Brain microvascular endothelial cell (primary cell): ENCODE results near the gene CRTAP.

Experiments
- DNase-seq: peaks from one replicate; pipeline ENCODE4 v3.0.0-alpha.2; 2020
- H3K27ac ChIP-seq: fragments of 250-450 bp; sonication (Bioruptor Pico); 2 replicates; pipeline ENCODE4 v1.5.1; 2020; ENCODE audit warnings: mild to moderate bottlenecking, moderate library complexity
- H3K27me3 ChIP-seq: fragments of 250-450 bp; sonication (Bioruptor Pico); replicated peaks from 2 replicates; pipeline ENCODE4 v1.5.1; 2020; ENCODE audit warnings: mild to moderate bottlenecking
- H3K36me3 ChIP-seq: fragments of 250-450 bp; sonication (Bioruptor Pico); replicated peaks from 2 replicates; pipeline ENCODE4 v1.5.1; 2020; ENCODE audit warnings: mild to moderate bottlenecking
- H3K4me3 ChIP-seq: 2 replicates; pipeline ENCODE4 v1.5.1; 2011; ENCODE audit warnings: low read depth, mild to moderate bottlenecking, control low read depth, low read length, moderate library complexity
- in situ Hi-C: cut with HindIII; loops from 2 replicates; pipeline ENCODE4 v1.10.0; 2017; ENCODE audit warnings: low sequenced_read_pairs, low pct_ligation_motif_present
- TF ChIP-seq, protein P1 (sequence below): IDR thresholded peaks from 2 replicates; pipeline ENCODE4 v1.5.1; 2011; ENCODE audit warnings: low read depth, mild to moderate bottlenecking, moderate library complexity, low read length, control low read depth, inconsistent platforms; ENCODE audit errors: missing control alignments

The CRTAP gene

DNA sequence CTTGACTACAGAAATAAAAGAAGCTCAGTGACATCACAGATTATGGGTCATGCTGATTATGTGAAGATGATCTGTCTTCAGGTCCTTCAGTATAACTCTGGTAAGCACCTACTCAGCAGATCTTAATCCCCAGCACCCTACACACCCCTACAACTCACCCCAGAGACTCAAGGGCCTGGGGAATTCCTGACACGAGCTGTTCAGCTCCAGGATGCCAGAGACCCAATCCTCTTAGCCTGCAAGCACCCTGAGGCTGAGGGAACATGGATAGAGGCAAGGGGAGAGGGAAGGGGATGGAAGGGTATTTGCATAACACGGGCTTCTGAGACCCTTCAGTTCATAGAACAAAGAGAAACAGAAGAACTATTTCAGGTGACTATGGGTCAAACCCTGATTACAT, 29.9 kb upstream of the CRTAP start:
- TF ChIP-seq, protein P1, sequence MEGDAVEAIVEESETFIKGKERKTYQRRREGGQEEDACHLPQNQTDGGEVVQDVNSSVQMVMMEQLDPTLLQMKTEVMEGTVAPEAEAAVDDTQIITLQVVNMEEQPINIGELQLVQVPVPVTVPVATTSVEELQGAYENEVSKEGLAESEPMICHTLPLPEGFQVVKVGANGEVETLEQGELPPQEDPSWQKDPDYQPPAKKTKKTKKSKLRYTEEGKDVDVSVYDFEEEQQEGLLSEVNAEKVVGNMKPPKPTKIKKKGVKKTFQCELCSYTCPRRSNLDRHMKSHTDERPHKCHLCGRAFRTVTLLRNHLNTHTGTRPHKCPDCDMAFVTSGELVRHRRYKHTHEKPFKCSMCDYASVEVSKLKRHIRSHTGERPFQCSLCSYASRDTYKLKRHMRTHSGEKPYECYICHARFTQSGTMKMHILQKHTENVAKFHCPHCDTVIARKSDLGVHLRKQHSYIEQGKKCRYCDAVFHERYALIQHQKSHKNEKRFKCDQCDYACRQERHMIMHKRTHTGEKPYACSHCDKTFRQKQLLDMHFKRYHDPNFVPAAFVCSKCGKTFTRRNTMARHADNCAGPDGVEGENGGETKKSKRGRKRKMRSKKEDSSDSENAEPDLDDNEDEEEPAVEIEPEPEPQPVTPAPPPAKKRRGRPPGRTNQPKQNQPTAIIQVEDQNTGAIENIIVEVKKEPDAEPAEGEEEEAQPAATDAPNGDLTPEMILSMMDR: no peak
- no peaks in the 10 kb centered on the region for H3K36me3 ChIP-seq
- no peak overlapping the region for H3K27ac ChIP-seq
- H3K27me3 ChIP-seq: no peaks in the 10 kb centered on the region
- in situ Hi-C loops: no loop called here
- DNase-seq: no peak
- no peak overlapping the region for H3K4me3 ChIP-seq

DNA sequence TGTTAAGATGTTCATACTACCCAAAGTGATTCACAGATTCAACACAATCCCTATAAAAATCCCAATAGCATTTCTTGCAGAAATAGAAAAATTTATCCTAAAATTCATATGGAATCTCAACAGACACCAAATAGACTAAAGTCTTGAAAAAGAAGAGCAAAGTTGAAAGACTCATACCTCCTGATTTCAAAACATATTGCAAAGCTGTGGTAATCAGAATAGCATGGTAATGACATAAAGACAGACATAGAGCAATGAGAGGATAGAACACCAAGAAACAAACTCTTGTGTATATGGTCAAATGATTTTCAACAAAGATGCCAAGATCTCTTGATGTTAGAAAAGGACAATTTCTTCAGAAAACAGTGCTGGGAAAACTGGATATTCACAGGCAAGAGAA, 25.1 kb upstream of the CRTAP start:
- in situ Hi-C loops: no loop called here

DNA sequence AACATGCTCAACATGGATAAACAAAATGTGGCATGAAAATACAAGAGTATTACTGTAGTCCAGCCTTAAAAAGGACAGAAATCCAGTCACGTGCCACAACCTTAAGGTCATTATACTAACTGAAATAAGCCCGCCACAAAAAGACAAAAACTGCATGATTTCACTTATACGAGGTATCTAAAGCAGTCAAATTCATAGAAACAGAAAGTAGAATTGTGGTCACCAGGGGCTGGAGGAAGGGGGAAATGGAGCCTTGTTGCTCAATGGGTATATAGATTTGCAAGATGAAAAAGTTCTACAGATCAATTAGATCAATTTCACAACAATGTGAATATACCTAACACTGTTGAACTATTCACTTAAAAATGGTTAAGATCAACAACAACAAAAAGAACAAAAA, 24.3 kb upstream of the CRTAP start:
- Histone ChIP-seq H3K27me3 (no peaks in the 10 kb centered on the region), H3K36me3 (peaks cover 20% of the 10 kb centered on the region), H3K4me3 (no peak overlapping the region), H3K27ac (no peak overlapping the region)
- TF ChIP-seq, protein P1: no peak
- in situ Hi-C loops: no loop called here
- no peak for DNase-seq

More for the DNA sequence above, 25.1 kb upstream of the CRTAP start:
- no peaks in the 10 kb centered on the region for H3K27me3 ChIP-seq
- peaks cover 15% of the 10 kb centered on the region for H3K36me3 ChIP-seq
- H3K4me3 ChIP-seq: no peak overlapping the region
- no peak overlapping the region for H3K27ac ChIP-seq
- TF ChIP-seq, protein P1: no peak
- no peak for DNase-seq

DNA sequence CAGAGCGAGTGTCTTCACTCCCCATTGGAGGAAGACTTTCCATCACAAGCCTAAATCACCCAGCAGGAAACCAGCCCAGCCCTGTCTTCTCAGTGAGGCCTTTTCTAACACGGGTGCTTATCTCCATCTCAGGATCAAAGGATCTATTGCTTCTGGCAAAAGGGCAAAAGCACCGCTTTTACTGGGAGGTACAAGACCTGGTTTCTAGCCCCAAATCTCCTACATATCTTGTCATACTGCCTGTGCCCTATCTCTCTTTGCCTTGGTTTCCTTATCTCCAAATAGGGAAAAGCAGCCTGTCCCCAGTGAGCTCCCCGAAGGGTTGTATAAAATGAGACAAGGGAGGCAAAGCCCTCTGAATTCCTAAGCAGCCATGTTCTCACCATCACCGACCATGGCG, 22.1 kb upstream of the CRTAP start:
- Histone ChIP-seq H3K27ac (no peak overlapping the region), H3K4me3 (no peak overlapping the region), H3K27me3 (no peaks in the 10 kb centered on the region), H3K36me3 (peaks cover 20% of the 10 kb centered on the region)
- DNase-seq: no peak
- TF ChIP-seq, protein P1: no peak
- in situ Hi-C loops: no loop called here

DNA sequence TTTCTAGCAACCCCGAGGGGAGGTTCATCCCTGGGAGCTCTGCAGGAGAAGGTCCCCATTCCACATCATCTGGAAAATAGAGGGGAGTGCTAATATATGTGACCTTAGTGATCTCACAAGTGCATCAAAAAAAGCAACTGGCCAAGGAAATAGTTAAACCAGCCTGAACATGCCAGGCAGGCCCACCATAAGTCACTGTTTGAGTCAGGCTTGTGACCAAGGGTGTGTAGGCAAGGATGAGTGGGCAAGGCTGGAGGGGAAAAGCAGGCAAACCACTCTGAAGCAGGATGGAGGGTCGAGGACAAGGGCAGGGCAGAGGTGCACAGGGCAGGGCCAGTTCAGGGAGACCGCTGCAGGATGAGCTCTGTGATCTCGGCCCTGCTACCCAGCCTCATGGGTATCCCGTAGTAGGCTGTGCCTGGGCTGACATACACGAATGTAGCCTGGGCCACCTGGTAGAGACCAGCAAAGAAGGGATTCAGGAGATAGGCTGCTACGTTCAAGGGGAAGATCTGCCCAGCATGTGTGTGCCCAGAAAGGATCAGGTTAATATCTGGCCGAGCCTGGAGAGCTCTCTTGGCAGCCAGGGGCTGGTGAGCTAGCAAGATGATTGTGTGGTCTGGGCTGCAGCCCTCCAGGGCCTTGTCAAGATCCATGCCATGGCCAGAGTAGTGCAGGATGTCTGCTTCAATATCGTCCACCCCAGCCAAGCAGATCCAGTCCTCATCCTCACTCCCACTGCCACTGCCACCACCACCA, 21.1 kb upstream of the CRTAP start:
- H3K27me3 ChIP-seq: no peaks in the 10 kb centered on the region
- peaks cover 20% of the 10 kb centered on the region for H3K36me3 ChIP-seq
- in situ Hi-C loops: no loop called here
- TF ChIP-seq, protein P1: no peak
- H3K4me3 ChIP-seq: no peak overlapping the region
- no peak overlapping the region for H3K27ac ChIP-seq
- no peak for DNase-seq

DNA sequence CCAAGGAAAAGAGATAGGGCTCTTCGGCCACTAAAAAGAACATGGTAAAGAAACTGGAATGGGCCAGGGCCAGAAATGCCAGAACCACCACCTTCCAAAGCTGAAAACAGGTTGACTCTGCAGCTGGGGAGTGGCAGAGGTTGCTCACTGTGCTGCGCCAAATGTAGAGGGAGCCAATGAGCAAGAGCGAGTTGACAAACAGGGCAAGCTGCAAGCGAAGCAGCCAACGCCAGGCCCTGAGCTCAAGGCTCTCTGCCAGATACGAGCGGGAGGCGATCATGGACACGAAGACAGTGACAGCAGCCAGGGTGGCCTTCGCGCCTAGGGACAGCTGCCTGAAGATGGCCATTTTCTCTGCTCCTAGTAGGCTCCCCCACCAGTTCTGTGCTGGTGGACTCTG, 20.0 kb upstream of the CRTAP start:
- no peaks in the 10 kb centered on the region for H3K27me3 ChIP-seq
- no peak overlapping the region for H3K4me3 ChIP-seq
- no peak overlapping the region for H3K27ac ChIP-seq
- no peak for DNase-seq
- TF ChIP-seq, protein P1: no peak
- H3K36me3 ChIP-seq: peaks cover 20% of the 10 kb centered on the region
- in situ Hi-C loops: no loop called here
